HG03575 (cell line): ENCODE measurements around the gene ELFN1.

Experiments
- ATAC-seq: cut with Tn5 transposase; IDR thresholded peaks from one replicate; pipeline ENCODE4 v1.9.1; 2021; ENCODE audit not compliant: unreplicated experiment, insufficient number of reproducible peaks, low FRiP score; ENCODE audit errors: extremely low read depth

ELFN1 gene

GRCh38 chr7:1794888-1795542 is 124.9 kb downstream of the ELFN1 start:
- ATAC-seq, result no peak
